Middle frontal gyrus (tissue), 1 donor: Measurements from ENCODE around the gene ARL14EPL.
"Not testable (repeated sequence)": the region's sequence is repeated elsewhere in the genome, so short reads cannot be mapped to it uniquely, and the experiment has no call there.

Experiments
- DNase-seq: peaks from one replicate; pipeline ENCODE4 v3.0.0-alpha.2; 2015; ENCODE audit warnings: low spot score; ENCODE audit errors: extremely low spot score

ARL14EPL gene

GRCh38 chr5:116046261-116046660, 14.0 kb downstream of the ARL14EPL start:
- no peak for DNase-seq

- DNase-seq, result no peak
These were observed 14.6 kb downstream of the ARL14EPL start for GRCh38 chr5:116046823-116047222.

- no peak for DNase-seq
These were observed 26.2 kb downstream of the ARL14EPL start for GRCh38 chr5:116058346-116058936.

- no peak for DNase-seq
These were observed 30.1 kb downstream of the ARL14EPL start for GRCh38 chr5:116062352-116062751.

GRCh38 chr5:116063950-116064349, 31.7 kb downstream of the ARL14EPL start:
- DNase-seq, result no peak

- DNase-seq, result no peak
These were observed 35.9 kb downstream of the ARL14EPL start for GRCh38 chr5:116068028-116068632.

GRCh38 chr5:116071211-116071610, 38.9 kb downstream of the ARL14EPL start:
- no peak for DNase-seq

GRCh38 chr5:116075191-116075831, 43.0 kb downstream of the ARL14EPL start:
- DNase-seq, result no peak

- no peak for DNase-seq
These were observed 44.2 kb downstream of the ARL14EPL start for GRCh38 chr5:116076496-116076895.

GRCh38 chr5:116078199-116078598, 45.9 kb downstream of the ARL14EPL start:
- no peak for DNase-seq

- DNase-seq, result no peak
These were observed 52.0 kb downstream of the ARL14EPL start for GRCh38 chr5:116084287-116084691.

GRCh38 chr5:116084871-116085715, 52.8 kb downstream of the ARL14EPL start, which contains the start of gene COMMD10:
Gene COMMD10 (plus strand): TSS chr5:116085025.
- peak; percentile 82 for DNase-seq

GRCh38 chr5:116086309-116086708, 54.0 kb downstream of the ARL14EPL start:
- not testable (repeated sequence) for DNase-seq

GRCh38 chr5:116088062-116088461, 55.8 kb downstream of the ARL14EPL start:
- DNase-seq, result no peak

- DNase-seq, result no peak
These were observed 58.0 kb downstream of the ARL14EPL start for GRCh38 chr5:116090302-116090701.

- DNase-seq, result no peak
These were observed 59.1 kb downstream of the ARL14EPL start for GRCh38 chr5:116091416-116091815.

- no peak for DNase-seq
These were observed 65.0 kb downstream of the ARL14EPL start for GRCh38 chr5:116097301-116097700.

- no peak for DNase-seq
These were observed 66.7 kb downstream of the ARL14EPL start for GRCh38 chr5:116098998-116099397.

- not testable (repeated sequence) for DNase-seq
These were observed 72.7 kb downstream of the ARL14EPL start for GRCh38 chr5:116104941-116105340.
